GM18907 (cell line): ENCODE data around the gene PTPRG.

ENCODE experiments used
- ATAC-seq: cut with Tn5 transposase; IDR thresholded peaks from one replicate; pipeline ENCODE4 v1.9.1; 2021; ENCODE audit warnings: mild to moderate bottlenecking, moderate library complexity; ENCODE audit not compliant: unreplicated experiment

The PTPRG gene

GRCh38 chr3:61980041-61980440 lies 418.7 kb downstream of the PTPRG start:
- ATAC-seq = no peak

- ATAC-seq = no peak
These were observed 419.7 kb downstream of the PTPRG start for GRCh38 chr3:61981060-61981459.

GRCh38 chr3:61983479-61983878 lies 422.1 kb downstream of the PTPRG start:
- ATAC-seq = no peak

- ATAC-seq = no peak
These were observed 423.6 kb downstream of the PTPRG start for GRCh38 chr3:61985020-61985419.

GRCh38 chr3:61986473-61986872 lies 425.1 kb downstream of the PTPRG start:
- ATAC-seq = no peak

DNA sequence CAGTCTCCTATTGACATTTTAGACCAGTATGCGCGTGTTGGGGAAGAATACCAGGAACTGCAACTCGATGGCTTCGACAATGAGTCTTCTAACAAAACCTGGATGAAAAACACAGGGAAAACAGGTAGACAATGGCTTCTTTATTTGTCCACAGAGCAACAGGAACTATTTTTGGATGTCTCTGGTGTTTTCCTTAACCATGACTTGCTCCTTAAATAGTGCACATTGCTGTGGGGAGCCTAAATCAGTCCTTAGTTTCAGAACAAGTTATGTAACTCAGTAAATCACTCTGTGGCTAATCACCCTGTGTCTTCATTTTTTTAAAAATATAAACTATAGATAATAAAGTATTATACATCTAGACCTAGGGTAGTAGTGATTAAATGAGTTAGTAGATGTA lies 428.3 kb downstream of the PTPRG start:
- ATAC-seq = no peak

DNA sequence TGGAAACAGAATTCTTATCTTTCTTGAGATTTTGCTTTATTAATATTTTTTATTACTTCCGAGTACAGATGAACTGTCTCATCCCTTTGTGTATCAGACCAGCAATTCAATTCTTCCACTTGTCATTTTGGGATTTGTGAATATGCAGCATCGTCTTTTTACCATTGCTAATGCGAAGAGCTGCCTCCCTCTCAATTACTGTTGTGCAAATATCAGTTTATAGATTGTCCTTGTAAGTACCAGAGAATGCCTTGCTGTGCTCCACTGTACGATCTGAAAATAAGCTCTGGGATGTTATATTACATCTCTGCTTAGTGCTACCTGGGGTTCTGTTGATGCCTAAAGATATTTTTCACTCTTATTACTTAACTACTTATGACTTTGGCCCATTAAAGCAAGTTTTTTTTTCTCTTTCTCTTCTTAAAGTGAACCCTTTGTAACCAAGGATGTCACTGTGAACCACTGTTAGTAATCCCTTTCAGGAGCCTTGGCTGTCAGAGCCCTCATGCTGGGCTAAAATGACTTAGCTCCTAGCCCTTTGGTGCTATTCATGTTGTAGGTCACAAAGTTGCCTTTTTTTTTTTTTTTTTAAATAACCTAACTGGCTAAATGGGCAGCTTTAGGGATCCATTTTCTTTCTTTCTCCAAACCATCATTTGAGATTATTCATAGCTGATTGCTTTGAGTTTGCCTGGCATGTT lies 429.1 kb downstream of the PTPRG start:
- no peak for ATAC-seq

DNA sequence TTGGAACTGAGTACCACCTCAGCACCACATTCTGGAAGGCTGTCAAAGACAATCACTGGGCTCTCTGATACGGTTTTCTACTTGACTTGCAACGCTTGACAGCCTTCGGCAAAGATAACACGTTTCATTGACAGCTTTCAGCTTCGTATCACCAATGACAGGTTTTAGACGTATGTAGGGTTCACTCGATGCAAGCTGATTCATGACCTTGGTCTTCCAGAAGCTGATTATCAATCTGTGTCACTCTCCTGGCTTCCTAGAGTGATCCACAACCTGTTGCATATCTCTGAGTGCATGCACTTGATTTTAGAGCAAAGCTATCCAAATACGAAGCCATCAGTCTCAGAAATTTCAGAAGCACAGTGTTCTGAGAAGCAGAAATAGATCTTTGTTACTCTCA lies 430.3 kb downstream of the PTPRG start:
- no peak for ATAC-seq

- no peak for ATAC-seq
These were observed 435.0 kb downstream of the PTPRG start for GRCh38 chr3:61996366-61996765.

DNA sequence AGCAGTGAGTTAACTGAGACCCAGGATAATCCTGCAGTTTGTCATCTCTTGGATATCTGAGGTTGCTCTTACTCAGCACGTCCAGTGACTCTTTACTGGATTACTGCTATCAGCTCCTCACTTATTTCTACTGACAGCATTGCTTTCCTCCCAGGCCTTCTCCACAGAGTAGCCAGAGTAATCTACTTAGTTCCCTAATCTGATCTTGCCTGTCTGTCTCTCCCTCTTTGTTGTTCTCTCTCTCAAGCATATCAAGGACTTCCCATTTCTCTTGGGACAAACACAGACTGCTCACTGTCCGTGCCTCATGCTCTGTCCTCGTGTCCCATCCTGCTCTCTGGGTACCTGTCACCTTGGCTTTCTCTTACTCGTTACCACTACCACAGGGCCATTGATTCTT lies 435.7 kb downstream of the PTPRG start:
- ATAC-seq = no peak

DNA sequence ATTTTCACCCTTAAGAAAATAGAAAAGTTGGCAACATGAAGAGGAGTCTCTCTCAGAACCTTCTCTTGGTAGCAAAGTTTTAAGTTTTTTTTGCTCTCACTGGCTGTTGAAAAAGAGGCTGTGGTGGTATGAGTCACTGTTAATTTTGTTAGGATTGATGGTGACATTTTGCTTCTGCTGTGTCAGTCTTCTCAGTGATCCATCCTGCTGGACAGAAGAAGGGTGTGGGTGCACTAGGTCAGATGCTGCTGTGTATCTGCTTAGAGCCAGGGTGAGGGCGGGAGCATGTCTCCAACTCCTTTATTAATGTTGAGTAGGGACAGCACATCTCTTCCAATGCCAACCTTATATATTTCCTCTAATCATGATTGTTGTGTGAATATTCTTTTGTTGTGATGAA lies 442.5 kb downstream of the PTPRG start:
- no peak for ATAC-seq

- ATAC-seq = no peak
These were observed 445.7 kb downstream of the PTPRG start for GRCh38 chr3:62007036-62007435.

DNA sequence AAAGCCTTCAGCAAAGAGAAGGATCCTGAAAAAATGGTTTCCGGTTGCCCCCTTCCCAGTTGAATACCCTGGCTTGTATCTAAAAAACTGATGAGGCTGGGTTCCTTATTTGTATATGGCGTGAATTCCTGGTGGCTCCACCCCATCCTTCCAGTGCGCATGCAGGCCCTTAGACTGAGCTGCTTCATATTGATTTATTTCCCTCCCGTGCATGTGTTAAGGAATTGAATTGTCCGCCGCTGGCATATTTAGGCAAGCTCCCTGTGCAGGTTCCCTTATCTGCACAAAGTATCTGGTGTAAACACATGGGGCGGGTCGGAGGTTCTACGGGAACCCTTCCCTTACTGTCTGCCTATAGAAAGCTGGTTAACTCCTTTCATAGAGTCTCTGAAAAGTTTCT lies 449.6 kb downstream of the PTPRG start:
- no peak for ATAC-seq

DNA sequence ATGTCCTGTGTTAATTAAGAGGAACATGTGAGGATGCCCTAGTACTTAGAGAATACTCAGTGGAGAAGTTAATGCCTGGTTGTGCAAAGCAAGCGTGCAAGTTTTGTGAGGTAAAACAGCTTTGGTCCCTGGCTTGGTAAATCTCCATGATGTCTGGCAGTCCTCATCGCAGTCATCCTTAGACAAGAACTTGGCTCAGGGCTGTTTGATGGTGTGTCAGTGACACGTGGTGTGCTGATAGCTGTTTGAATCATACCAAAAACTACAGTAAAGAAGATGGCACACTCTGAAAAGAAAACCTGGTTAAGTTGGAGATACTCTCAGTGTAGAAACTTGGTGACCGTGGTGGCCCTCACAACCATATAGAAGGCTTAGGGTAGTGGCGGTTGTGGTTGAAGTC lies 450.3 kb downstream of the PTPRG start:
- ATAC-seq = no peak

- no peak for ATAC-seq
These were observed 452.6 kb downstream of the PTPRG start for GRCh38 chr3:62013951-62014350.

DNA sequence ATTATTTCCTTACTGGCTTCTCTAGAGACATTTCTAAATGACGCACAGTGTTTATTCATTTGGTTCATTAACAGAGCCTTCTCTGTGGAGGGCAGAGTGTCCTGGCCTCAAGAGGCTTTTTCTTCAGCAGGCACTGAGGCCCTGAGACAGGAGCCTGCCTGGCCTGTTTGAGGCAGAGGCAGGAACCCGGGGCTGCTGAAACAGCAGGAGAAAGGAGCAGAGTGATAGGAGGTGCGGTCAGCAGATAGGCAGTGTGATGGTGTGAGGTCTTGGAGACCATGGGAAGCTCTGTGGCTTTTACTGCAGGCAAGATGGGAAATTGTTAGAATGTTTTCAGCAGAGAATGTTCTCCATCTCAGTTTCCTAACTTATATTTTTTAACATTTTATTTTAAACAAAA lies 453.7 kb downstream of the PTPRG start:
- no peak for ATAC-seq

GRCh38 chr3:62019906-62020305 lies 458.5 kb downstream of the PTPRG start:
- ATAC-seq = no peak

DNA sequence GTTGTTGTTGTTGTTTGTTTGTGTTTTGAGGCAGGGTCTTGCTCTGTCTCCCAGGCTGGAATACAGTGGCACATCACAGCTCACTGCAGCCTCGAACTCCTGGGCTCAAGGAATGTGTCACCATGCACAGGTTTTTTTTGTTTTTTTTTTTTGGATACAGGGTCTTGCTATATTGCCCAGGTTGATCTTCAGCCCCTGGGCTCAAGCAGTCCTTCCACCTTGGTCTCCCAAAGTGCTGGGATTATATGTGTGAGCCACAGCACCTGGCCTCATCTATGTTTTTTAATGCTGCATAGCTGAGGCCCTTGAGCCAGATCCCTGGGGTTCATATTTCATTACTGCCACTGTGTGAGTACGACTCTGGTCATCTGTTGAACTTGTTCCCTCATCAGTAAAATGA lies 459.3 kb downstream of the PTPRG start:
- no peak for ATAC-seq

DNA sequence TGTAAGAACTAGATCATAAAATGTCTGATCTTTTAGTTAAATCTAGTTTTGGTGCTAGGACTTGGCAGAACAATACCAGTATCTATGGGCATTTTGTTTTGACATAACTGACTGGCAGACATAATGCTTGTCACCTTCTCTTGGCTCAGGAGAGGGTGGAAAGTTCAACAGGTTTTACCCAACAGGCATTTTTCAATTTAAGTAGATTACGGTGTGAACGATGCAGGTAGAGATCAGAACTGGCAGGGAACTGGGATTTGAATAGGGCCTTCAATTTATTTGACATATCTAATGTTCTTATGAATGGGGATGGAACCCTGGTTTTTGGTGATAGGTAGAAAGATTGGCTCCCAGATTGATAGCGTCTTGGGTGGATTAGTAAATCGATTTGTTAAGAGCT lies 460.9 kb downstream of the PTPRG start:
- ATAC-seq = no peak

DNA sequence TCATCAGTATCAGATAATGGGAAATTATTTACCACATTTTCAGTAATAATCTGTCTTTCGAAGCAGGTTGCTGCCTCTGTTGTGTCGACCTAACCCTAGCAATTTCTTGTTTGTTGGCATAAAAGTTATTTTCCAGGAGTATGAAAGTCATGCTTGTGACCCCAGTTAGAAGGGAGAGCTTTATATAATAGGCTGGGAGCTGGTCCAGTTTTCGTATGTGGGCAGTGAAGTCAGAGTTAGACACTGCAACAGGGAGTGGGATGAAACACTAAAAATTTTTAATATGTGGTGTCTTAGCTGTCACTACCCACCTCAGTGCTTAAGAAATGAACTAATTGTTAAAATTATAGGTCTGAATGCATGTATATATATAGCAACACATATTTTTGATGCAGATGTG lies 463.5 kb downstream of the PTPRG start:
- no peak for ATAC-seq

DNA sequence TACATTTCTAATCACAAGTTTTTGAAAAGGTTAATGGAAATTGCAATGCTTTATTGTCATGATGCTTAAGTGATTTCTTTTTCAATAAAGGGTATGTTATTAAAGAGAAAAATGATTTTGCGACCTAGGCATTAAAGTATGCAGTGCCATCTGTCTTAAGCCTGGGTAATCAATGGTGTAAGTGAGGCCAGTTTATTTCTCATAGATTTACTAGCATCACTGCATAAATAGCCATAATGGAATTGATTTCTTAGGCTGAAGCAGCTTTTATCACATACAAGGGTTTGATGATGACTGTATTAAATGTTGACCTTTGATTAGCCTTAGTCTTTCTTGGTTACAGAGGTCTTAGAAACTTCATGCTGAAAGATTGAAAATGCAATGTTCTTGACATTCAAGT lies 464.5 kb downstream of the PTPRG start:
- no peak for ATAC-seq

DNA sequence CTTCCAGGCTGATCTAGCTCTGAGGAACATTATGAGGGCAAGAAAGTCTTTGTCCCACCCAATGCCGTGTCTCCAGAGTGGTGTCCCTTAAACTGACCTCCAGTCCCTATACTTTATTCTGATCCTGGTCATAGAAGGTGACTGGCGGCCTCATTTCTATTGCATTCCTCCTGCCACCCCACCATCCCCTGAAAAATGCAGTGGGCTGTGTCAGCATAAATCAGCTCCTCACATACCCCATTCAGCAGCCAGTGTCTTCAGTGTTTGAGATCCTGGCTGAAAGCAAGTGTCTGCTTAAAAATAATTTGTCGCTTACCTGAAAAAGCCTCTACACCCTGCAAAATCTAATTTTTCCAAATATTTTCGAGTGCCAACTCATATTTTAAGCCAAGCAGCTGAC lies 465.9 kb downstream of the PTPRG start:
- no peak for ATAC-seq

DNA sequence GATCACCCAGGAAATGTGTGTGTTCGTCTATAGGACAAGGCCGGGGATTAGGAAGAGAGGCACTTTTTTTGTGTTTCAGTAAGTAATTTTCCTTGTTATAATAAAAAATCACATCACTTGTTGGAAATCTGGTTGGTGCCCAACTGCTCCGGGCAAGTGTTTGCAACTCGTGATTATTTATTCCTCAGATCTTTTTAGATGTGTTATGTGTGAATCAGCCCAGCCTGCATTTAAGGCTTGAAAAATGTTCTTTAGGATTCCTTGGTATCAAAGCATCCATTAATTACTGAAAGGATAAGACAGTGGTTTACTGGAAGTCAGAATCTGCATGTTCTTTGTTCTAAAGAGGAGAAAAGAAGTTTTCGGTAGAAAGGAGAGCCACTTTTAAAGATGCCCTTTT lies 466.4 kb downstream of the PTPRG start:
- no peak for ATAC-seq
